ES-I3 (cell line): ENCODE results near the gene KIAA1217.
"Not testable (repeated sequence)": the region's sequence is repeated elsewhere in the genome, so short reads cannot be mapped to it uniquely, and the experiment has no call there.

Source experiments
- H3K36me3 ChIP-seq: 2 replicates; pipeline ENCODE4 v1.6.1; 2013; ENCODE audit warnings: mild to moderate bottlenecking, low read length, control low read depth, moderate library complexity; ENCODE audit not compliant: insufficient read depth
- H3K4me1 ChIP-seq: 2 replicates; pipeline ENCODE4 v1.6.1; 2013; ENCODE audit warnings: mild to moderate bottlenecking, control low read depth, low read length; ENCODE audit not compliant: insufficient read depth
- H3K9ac ChIP-seq: 2 replicates; pipeline ENCODE4 v1.6.1; 2013; ENCODE audit warnings: low read depth, mild to moderate bottlenecking, low read length, moderate library complexity
- H3K9me3 ChIP-seq: 2 replicates; pipeline ENCODE4 v1.6.1; 2013; ENCODE audit warnings: mild to moderate bottlenecking, low read length, moderate library complexity; ENCODE audit not compliant: control insufficient read depth, insufficient read depth

The KIAA1217 gene

DNA sequence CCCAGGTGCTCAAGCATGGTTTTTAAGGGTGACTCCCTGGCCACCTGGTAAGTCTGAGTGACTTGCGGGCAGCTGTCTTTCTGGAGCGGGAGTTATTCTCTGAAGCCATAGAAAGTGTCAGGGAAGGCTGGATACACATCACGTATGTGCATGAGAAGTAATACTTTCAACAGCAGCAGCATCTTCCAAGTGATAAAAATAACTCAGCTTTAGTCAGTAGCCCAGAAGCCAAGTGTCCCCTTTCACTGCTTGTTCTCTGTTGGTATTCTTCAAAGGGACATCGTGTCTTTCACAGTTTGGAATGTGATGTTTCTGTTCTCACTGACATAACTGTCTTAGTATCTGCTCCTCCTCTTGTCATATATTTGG, 97.6 kb downstream of the KIAA1217 start:
- Histone ChIP-seq H3K9me3 (no peaks in the 10 kb centered on the region), H3K36me3 (no peaks in the 10 kb centered on the region; the same call in 1 of the 2 replicates), H3K9ac (no peak overlapping the region), H3K4me1 (no peaks in the 10 kb centered on the region; the same call in 1 of the 2 replicates)

- Histone ChIP-seq H3K4me1 (no peaks in the 10 kb centered on the region; the same call in 1 of the 2 replicates), H3K9ac (no peak overlapping the region), H3K36me3 (no peaks in the 10 kb centered on the region; the same call in 1 of the 2 replicates), H3K9me3 (no peaks in the 10 kb centered on the region)
These were observed 98.2 kb downstream of the KIAA1217 start for GRCh38 chr10:24307116-24307515.

DNA sequence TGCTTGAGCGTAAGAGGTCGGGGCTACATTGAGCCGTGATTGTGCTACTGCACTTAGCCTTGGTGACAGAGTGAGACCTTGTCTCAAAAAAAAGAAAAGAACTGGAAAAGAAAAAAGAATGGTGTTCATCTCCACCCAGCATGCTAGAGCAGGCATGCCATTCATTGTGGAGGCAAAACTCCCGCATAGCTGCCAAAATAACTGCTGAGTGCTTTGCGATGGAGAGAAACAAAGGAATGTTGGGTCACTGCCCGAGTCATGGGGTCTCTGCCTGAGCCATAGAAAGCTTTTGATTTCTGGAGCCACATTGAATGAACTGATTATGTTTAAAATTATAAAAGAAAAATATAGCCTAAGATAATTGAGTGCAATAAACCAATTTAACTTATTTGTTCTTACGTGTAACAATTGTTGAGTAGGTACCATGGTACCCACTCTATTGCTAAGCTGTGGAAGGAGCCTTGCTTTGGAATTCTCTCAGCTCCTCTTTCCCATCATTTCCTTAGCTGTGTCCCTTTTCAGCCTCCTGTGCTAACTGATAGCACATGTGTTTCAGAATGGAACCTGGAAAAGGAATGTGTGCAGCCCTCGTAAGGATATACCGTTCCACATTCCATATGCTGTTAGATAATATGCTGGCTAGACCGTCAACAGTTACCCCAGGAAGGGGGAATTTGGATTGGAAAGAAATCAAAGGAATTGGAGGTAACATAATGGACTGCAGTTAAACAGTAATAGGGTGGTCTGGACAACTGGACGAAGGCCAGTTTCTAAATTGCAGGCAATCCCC, 99.0 kb downstream of the KIAA1217 start:
- Histone ChIP-seq H3K36me3 (no peaks in the 10 kb centered on the region; the same call in 1 of the 2 replicates), H3K9me3 (no peaks in the 10 kb centered on the region), H3K4me1 (no peaks in the 10 kb centered on the region; the same call in 1 of the 2 replicates), H3K9ac (no peak overlapping the region)

DNA sequence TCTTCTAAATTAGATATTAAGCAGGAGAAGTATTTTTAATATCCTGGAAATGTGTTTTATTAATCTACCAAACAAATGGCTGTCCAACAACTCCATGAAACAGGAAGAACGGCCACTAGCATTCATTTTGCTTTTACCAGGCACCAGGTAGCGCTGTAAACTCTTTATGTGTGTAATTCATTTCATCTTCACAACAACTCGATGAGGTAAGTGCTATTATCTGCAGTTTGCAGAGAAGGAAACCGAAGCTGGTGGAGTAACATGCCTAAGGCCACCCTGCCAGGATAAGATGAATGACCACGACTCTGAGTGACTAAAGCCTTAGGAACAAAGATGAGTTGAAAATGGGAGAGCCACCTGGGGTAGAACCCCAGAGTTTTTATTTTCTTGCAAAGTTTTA, 101.2 kb downstream of the KIAA1217 start:
- H3K9me3 ChIP-seq = no peaks in the 10 kb centered on the region
- H3K4me1 ChIP-seq = no peaks in the 10 kb centered on the region; the same call in 1 of the 2 replicates
- H3K9ac ChIP-seq = no peak overlapping the region
- no peaks in the 10 kb centered on the region; the same call in 1 of the 2 replicates for H3K36me3 ChIP-seq

GRCh38 chr10:24311888-24312287, 103.0 kb downstream of the KIAA1217 start:
- Histone ChIP-seq H3K9me3 (no peaks in the 10 kb centered on the region), H3K36me3 (no peaks in the 10 kb centered on the region; the same call in 1 of the 2 replicates), H3K9ac (no peak overlapping the region), H3K4me1 (no peaks in the 10 kb centered on the region; the same call in 1 of the 2 replicates)

- no peaks in the 10 kb centered on the region; the same call in 1 of the 2 replicates for H3K36me3 ChIP-seq
These were observed 104.3 kb downstream of the KIAA1217 start for GRCh38 chr10:24313283-24313682.

GRCh38 chr10:24315211-24315610, 106.3 kb downstream of the KIAA1217 start:
- Histone ChIP-seq H3K36me3 (no peaks in the 10 kb centered on the region), H3K9ac (no peak overlapping the region), H3K4me1 (no peaks in the 10 kb centered on the region), H3K9me3 (no peaks in the 10 kb centered on the region)

More at GRCh38 chr10:24313283-24313682, 104.3 kb downstream of the KIAA1217 start:
- Histone ChIP-seq H3K9ac (no peak overlapping the region), H3K9me3 (no peaks in the 10 kb centered on the region), H3K4me1 (no peaks in the 10 kb centered on the region)

DNA sequence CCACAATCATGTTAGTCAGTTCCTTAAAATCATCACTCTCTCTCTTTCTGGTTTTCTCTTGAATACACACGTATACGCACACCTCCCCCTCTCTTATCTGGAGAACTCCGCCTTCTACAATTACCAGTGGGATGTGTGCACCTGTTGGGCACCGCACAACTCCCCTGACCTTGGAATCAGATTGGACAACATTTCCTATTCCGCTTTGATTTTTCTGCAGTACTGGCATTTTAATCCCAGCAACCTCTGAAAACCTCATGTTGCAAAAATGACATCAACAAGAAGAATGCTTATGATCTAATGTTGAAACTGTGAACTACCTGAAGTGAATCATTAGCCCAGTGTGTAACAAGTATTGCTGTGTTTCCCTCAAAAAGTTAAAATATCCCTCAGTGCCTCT, 109.6 kb downstream of the KIAA1217 start:
- Histone ChIP-seq H3K9me3 (no peaks in the 10 kb centered on the region), H3K4me1 (no peaks in the 10 kb centered on the region)

GRCh38 chr10:24320373-24320772, 111.4 kb downstream of the KIAA1217 start:
- H3K36me3 ChIP-seq = no peaks in the 10 kb centered on the region; the same call in 1 of the 2 replicates
- H3K9me3 ChIP-seq = no peaks in the 10 kb centered on the region
- H3K9ac ChIP-seq = no peak overlapping the region
- no peaks in the 10 kb centered on the region for H3K4me1 ChIP-seq

More for the DNA sequence above, 109.6 kb downstream of the KIAA1217 start:
- Histone ChIP-seq H3K36me3 (no peaks in the 10 kb centered on the region; the same call in 1 of the 2 replicates), H3K9ac (no peak overlapping the region)

GRCh38 chr10:24324651-24325050, 115.7 kb downstream of the KIAA1217 start:
- no peak overlapping the region for H3K9ac ChIP-seq
- no peaks in the 10 kb centered on the region; the same call in 1 of the 2 replicates for H3K36me3 ChIP-seq
- H3K9me3 ChIP-seq = no peaks in the 10 kb centered on the region
- no peaks in the 10 kb centered on the region for H3K4me1 ChIP-seq

GRCh38 chr10:24331457-24331856, 122.5 kb downstream of the KIAA1217 start:
- Histone ChIP-seq H3K36me3 (no peaks in the 10 kb centered on the region), H3K4me1 (peaks cover 8% of the 10 kb centered on the region), H3K9me3 (no peaks in the 10 kb centered on the region), H3K9ac (no peak overlapping the region)

DNA sequence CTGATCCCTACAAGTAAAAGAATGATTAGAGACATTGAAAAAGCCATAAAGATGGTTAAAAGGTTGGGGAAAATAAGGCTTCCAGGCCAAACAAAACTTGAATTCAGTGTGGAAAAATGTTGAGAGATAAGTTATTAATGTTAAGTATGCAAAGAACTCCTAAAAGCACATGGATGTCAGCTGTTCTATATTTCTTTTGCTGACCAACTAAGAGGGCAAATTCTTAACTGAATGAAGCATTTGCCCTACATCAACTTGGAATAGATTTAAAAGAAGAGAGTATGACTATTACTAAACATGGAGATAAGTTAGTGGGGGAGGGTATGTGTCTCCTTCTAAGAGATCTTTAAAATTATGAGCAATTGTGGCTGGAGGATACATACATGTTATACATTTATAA, 124.8 kb downstream of the KIAA1217 start:
- Histone ChIP-seq H3K9ac (no peak overlapping the region), H3K36me3 (no peaks in the 10 kb centered on the region)

DNA sequence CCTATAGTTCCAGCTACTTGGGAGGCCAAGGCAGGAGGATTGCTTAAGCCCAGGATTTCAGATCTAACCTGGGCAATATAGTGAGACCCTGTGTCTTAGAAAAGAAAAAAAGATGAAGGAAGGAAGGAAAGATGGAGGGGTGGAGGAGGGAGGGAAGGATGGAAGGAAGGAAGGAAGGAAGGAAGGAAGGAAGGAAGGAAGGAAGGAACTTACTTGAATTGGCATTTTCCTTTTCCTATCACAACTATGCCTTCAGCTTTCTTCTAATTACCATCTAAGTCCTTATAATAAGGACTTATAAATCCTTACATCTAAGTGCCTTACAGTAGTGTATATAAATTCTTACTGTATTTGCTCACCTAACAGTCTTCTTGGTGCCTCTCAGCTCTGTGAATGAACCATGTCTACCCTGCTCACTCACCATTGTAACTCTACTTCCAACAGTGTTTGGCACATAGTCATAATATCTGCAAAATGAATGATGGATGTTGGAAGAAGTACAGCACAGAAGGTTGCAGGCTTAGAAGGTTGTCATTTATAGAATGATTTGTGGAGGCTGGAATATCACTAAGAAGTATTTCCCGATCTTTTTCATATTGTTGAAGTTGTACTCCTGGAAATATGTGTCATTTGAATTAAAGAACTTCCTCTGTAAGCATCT, 125.5 kb downstream of the KIAA1217 start:
- H3K9ac ChIP-seq = no peak overlapping the region
- H3K36me3 ChIP-seq = no peaks in the 10 kb centered on the region
- H3K4me1 ChIP-seq = peaks cover 8% of the 10 kb centered on the region
- no peaks in the 10 kb centered on the region for H3K9me3 ChIP-seq

More for the DNA sequence above, 124.8 kb downstream of the KIAA1217 start:
- peaks cover 8% of the 10 kb centered on the region for H3K4me1 ChIP-seq
- no peaks in the 10 kb centered on the region for H3K9me3 ChIP-seq

- not testable (repeated sequence) for H3K9ac ChIP-seq, H3K9me3 ChIP-seq, H3K36me3 ChIP-seq, H3K4me1 ChIP-seq
These were observed 128.8 kb downstream of the KIAA1217 start for GRCh38 chr10:24337723-24338122.

DNA sequence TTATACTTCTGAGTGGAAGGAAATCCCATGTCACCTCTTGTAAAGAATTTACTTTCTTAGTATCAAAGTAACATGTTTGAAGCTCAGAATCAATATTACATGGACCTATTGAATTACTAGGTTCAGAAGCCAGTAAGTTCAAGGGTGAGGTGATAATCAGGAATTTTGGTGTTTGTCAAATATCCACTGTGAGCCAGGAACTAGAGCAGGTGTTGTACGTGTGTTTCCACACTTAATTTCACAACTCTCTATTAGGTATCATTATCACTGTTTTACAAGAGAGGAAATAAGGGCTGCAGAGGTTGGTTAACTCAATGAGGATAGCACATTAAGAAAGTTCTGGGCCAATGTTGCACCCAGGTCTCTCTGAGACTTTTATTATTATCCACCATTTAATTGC, 130.4 kb downstream of the KIAA1217 start:
- Histone ChIP-seq H3K4me1 (no peaks in the 10 kb centered on the region), H3K9ac (no peak overlapping the region), H3K9me3 (no peaks in the 10 kb centered on the region), H3K36me3 (no peaks in the 10 kb centered on the region)
